H9 (cell line): ENCODE measurements around the gene B3GNT2. TPM values are rescaled to one million over a fixed set of nuclear protein-coding genes. Genes with fewer than 3 reads are reported as not detected.

Source experiments
- DNase-seq: peaks from one replicate; pipeline ENCODE4 v3.0.0-alpha.2; 2017
- H2AFZ ChIP-seq: one replicate; pipeline ENCODE4 v1.6.1; 2013; ENCODE audit warnings: mild to moderate bottlenecking, low read length, control low read depth, moderate library complexity
- H2AK5ac ChIP-seq: 2 replicates; pipeline ENCODE4 v1.6.1; 2013; ENCODE audit warnings: low read length, control low read depth, mixed read lengths; ENCODE audit not compliant: insufficient read length
- H2BK120ac ChIP-seq: one replicate; pipeline ENCODE4 v1.6.1; 2013; ENCODE audit warnings: low read depth, mild to moderate bottlenecking, low read length, control low read depth, inconsistent platforms; ENCODE audit not compliant: poor library complexity, severe bottlenecking
- H2BK12ac ChIP-seq: 2 replicates; pipeline ENCODE4 v1.6.1; 2013; ENCODE audit warnings: low read length, control low read depth, mixed read lengths, low read depth; ENCODE audit not compliant: insufficient read length
- H2BK15ac ChIP-seq: 2 replicates; pipeline ENCODE4 v1.6.1; 2013; ENCODE audit warnings: low read depth, low read length, control low read depth
- H2BK20ac ChIP-seq: one replicate; pipeline ENCODE4 v1.6.1; 2013; ENCODE audit warnings: low read depth, mild to moderate bottlenecking, low read length, control low read depth, inconsistent platforms; ENCODE audit not compliant: poor library complexity, severe bottlenecking
- H2BK5ac ChIP-seq: 2 replicates; pipeline ENCODE4 v1.6.1; 2013; ENCODE audit warnings: low read length, control low read depth, mixed read lengths; ENCODE audit not compliant: insufficient read length
- H3K14ac ChIP-seq: 2 replicates; pipeline ENCODE4 v1.6.1; 2013; ENCODE audit warnings: low read length, control low read depth; ENCODE audit not compliant: insufficient read depth
- H3K18ac ChIP-seq: 2 replicates; pipeline ENCODE4 v1.6.1; 2013; ENCODE audit warnings: low read depth, mild to moderate bottlenecking, mixed read lengths, low read length, control low read depth; ENCODE audit not compliant: insufficient read length
- H3K23ac ChIP-seq: 2 replicates; pipeline ENCODE4 v1.6.1; 2013; ENCODE audit warnings: low read length, control low read depth, mixed read lengths, low read depth; ENCODE audit not compliant: insufficient read length
- H3K23me2 ChIP-seq: 2 replicates; pipeline ENCODE4 v1.6.1; 2013; ENCODE audit warnings: low read depth, mild to moderate bottlenecking, mixed read lengths, low read length, control low read depth; ENCODE audit not compliant: insufficient read length, poor library complexity, severe bottlenecking
- H3K27ac ChIP-seq: 2 replicates; pipeline ENCODE4 v1.5.1; 2013; ENCODE audit warnings: low read length, control low read depth, mixed read lengths, low read depth; ENCODE audit not compliant: insufficient read length
- H3K27me3 ChIP-seq: 2 replicates; pipeline ENCODE4 v1.6.1; 2013; ENCODE audit warnings: low read length, control low read depth, inconsistent platforms; ENCODE audit not compliant: insufficient read depth
- H3K4ac ChIP-seq: 2 replicates; pipeline ENCODE4 v1.6.1; 2013; ENCODE audit warnings: low read depth, mild to moderate bottlenecking, control low read depth, inconsistent platforms, low read length, moderate library complexity
- H3K4me1 ChIP-seq: 2 replicates; pipeline ENCODE4 v1.6.1; 2013; ENCODE audit warnings: low read length, control low read depth, inconsistent platforms; ENCODE audit not compliant: insufficient read depth
- H3K4me2 ChIP-seq: 2 replicates; pipeline ENCODE4 v1.6.1; 2013; ENCODE audit warnings: low read length, control low read depth, mixed read lengths; ENCODE audit not compliant: insufficient read length, insufficient read depth
- H3K56ac ChIP-seq: 2 replicates; pipeline ENCODE4 v1.6.1; 2013; ENCODE audit warnings: low read depth, mild to moderate bottlenecking, mixed read lengths, low read length, control low read depth; ENCODE audit not compliant: insufficient read length
- H3K79me1 ChIP-seq: 2 replicates; pipeline ENCODE4 v1.6.1; 2013; ENCODE audit warnings: low read depth, mild to moderate bottlenecking, moderate library complexity, low read length, control low read depth, inconsistent platforms; ENCODE audit not compliant: insufficient read depth, poor library complexity, severe bottlenecking
- H3K79me2 ChIP-seq: 2 replicates; pipeline ENCODE4 v1.6.1; 2013; ENCODE audit warnings: low read length, control low read depth, inconsistent platforms; ENCODE audit not compliant: insufficient read depth
- H3K9ac ChIP-seq: 2 replicates; pipeline ENCODE4 v1.6.1; 2013; ENCODE audit warnings: low read length, control low read depth, mixed read lengths; ENCODE audit not compliant: insufficient read length; ENCODE audit errors: extremely low read depth
- H3K9me3 ChIP-seq: one replicate; pipeline ENCODE4 v1.6.1; 2013; ENCODE audit warnings: low read depth, low read length, inconsistent platforms; ENCODE audit not compliant: control insufficient read depth
- H3T11ph ChIP-seq: one replicate; pipeline ENCODE4 v1.6.1; 2013; ENCODE audit warnings: mild to moderate bottlenecking, low read length, control low read depth, inconsistent platforms
- H4K20me1 ChIP-seq: one replicate; pipeline ENCODE4 v1.6.1; 2013; ENCODE audit not compliant: control insufficient read depth, insufficient read length, insufficient read depth
- H4K5ac ChIP-seq: 2 replicates; pipeline ENCODE4 v1.6.1; 2013; ENCODE audit warnings: low read depth, mild to moderate bottlenecking, mixed read lengths, low read length, control low read depth; ENCODE audit not compliant: insufficient read length
- H4K8ac ChIP-seq: replicated peaks from 2 replicates; pipeline ENCODE4 v1.6.1; 2013; ENCODE audit warnings: low read length, control low read depth, mixed read lengths, low read depth; ENCODE audit not compliant: insufficient read length
- H4K91ac ChIP-seq: 2 replicates; pipeline ENCODE4 v1.6.1; 2013; ENCODE audit warnings: low read depth, mild to moderate bottlenecking, moderate library complexity, mixed read lengths, low read length, control low read depth; ENCODE audit not compliant: insufficient read length
- H3K27ac Mint-ChIP-seq, 3 experiments: 2 replicates in 2 of 3; 3 replicates in 1 of 3; pipeline ENCODE4 v1.8.0; 2020 to 2021; ENCODE audit warnings: mixed read lengths in 3 of 3, mild to moderate bottlenecking in 1 of 3, moderate library complexity in 1 of 3
- H3K27me3 Mint-ChIP-seq: 2 replicates; pipeline ENCODE4 v1.8.0; 2021; ENCODE audit warnings: low read depth, mild to moderate bottlenecking, moderate library complexity, mixed read lengths
- H3K36me3 Mint-ChIP-seq, 3 experiments: 2 replicates in 2 of 3; 3 replicates in 1 of 3; pipeline ENCODE4 v1.8.0; 2020 to 2021; ENCODE audit warnings: low read depth in 3 of 3, mixed read lengths in 3 of 3; ENCODE audit not compliant: insufficient read depth in 1 of 3
- H3K4me1 Mint-ChIP-seq, 2 experiments: 2 replicates each; pipeline ENCODE4 v1.8.0; 2020; ENCODE audit warnings: mixed read lengths in 2 of 2
- H3K4me3 Mint-ChIP-seq, 2 experiments: 2 replicates in 1 of 2; 3 replicates in 1 of 2; pipeline ENCODE4 v1.8.0; 2020 to 2021; ENCODE audit warnings: mild to moderate bottlenecking in 2 of 2, mixed read lengths in 2 of 2, moderate library complexity in 1 of 2
- H3K9me3 Mint-ChIP-seq, 2 experiments: 2 replicates in 1 of 2; 3 replicates in 1 of 2; pipeline ENCODE4 v1.8.0; 2020; ENCODE audit warnings: mild to moderate bottlenecking in 2 of 2, mixed read lengths in 2 of 2, moderate library complexity in 1 of 2
- CTCF ChIP-seq: fragments of 200-600 bp; sonication (generic); conservative IDR thresholded peaks from 3 replicates; pipeline ENCODE4 v1.8.0; 2021; ENCODE audit warnings: antibody characterized with exemption, mild to moderate bottlenecking
- WGBS: extraction: QIAGEN DNeasy Blood & Tissue Kit; methylation state at CpG from one replicate; pipeline ENCODE4 v1.1.7; 2013; ENCODE audit warnings: missing lambda C conversion rate, low lambda C conversion rate, mixed read lengths; ENCODE audit not compliant: insufficient read length; ENCODE audit errors: extremely low coverage; 5-methylcytosine and 5-hydroxymethylcytosine counted together
- total RNA-seq: library from RNA; stranded (reverse); gene quantifications from 2 replicates; pipeline ENCODE4 v1.2.1, GENCODE V29; 2021

Gene B3GNT2
- total RNA-seq, 1 experiment from 2014 or later = 55.3 TPM

GRCh38 chr2:62203459-62203858, 7.5 kb downstream of the B3GNT2 start:
- no CpG with 5 or more reads among the region's 1 CpG for WGBS
- Histone ChIP-seq H2BK120ac (no peak overlapping the region), H3K18ac (no peak overlapping the region), H3K79me2 (peaks cover 78% of the 10 kb centered on the region; the same call in 1 of the 2 replicates), H3K9me3 (no peaks in the 10 kb centered on the region), H3K27ac (no peak overlapping the region), H3K23ac (no peak overlapping the region), H3K23me2 (no peaks in the 10 kb centered on the region), H4K20me1 (no peaks in the 10 kb centered on the region), H3K27me3 (no peaks in the 10 kb centered on the region), H4K8ac (no peak overlapping the region), H3K9ac (no peak overlapping the region), H3T11ph (no peak overlapping the region), H2BK20ac (no peak overlapping the region), H2AK5ac (no peak overlapping the region), H3K14ac (peak overlapping the region; percentile 49; the same call in 1 of the 2 replicates), H2BK5ac (no peak overlapping the region), H3K4me2 (no peak overlapping the region), H4K5ac (no peak overlapping the region), H3K56ac (no peak overlapping the region), H3K4me1 (peaks cover 7% of the 10 kb centered on the region; the same call in 1 of the 2 replicates), H3K4ac (no peak overlapping the region), H2BK12ac (no peak overlapping the region), H4K91ac (no peak overlapping the region), H2BK15ac (no peak overlapping the region; the same call in 1 of the 2 replicates), H3K79me1 (no peaks in the 10 kb centered on the region), H2AFZ (no peak overlapping the region)
- no peak for TF ChIP-seq CTCF
- peaks cover 0 to 4% (median 0%) of the 10 kb centered on the region in 3 experiments; a peak in 2 of 7 replicates for H3K36me3 Mint-ChIP-seq
- no peak overlapping the region; a peak in 1 of 5 replicates for H3K4me3 Mint-ChIP-seq
- H3K27ac Mint-ChIP-seq = peak overlapping the region in 2 of 3 experiments; percentile 22 to 53; a peak in 4 of 7 replicates
- no peak for DNase-seq
- H3K9me3 Mint-ChIP-seq = no peaks in the 10 kb centered on the region
- H3K4me1 Mint-ChIP-seq = peaks cover 85 to 86% of the 10 kb centered on the region in 2 experiments
- no peaks in the 10 kb centered on the region for H3K27me3 Mint-ChIP-seq
